ENCODE results near the gene MNS1. TPM values are rescaled to one million over a fixed set of nuclear protein-coding genes. Genes with fewer than 3 reads are reported as not detected.
A peak's percentile ranks its signal among the peaks of the same experiment; 100 is the strongest.

The MNS1 gene, protein sequence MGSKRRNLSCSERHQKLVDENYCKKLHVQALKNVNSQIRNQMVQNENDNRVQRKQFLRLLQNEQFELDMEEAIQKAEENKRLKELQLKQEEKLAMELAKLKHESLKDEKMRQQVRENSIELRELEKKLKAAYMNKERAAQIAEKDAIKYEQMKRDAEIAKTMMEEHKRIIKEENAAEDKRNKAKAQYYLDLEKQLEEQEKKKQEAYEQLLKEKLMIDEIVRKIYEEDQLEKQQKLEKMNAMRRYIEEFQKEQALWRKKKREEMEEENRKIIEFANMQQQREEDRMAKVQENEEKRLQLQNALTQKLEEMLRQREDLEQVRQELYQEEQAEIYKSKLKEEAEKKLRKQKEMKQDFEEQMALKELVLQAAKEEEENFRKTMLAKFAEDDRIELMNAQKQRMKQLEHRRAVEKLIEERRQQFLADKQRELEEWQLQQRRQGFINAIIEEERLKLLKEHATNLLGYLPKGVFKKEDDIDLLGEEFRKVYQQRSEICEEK
- total RNA-seq: 1 to 10 TPM in 1 of 4 donors, under 1 TPM in 2, not detected in 1; 0.84 to 1.0 (median 0.84) TPM

DNA sequence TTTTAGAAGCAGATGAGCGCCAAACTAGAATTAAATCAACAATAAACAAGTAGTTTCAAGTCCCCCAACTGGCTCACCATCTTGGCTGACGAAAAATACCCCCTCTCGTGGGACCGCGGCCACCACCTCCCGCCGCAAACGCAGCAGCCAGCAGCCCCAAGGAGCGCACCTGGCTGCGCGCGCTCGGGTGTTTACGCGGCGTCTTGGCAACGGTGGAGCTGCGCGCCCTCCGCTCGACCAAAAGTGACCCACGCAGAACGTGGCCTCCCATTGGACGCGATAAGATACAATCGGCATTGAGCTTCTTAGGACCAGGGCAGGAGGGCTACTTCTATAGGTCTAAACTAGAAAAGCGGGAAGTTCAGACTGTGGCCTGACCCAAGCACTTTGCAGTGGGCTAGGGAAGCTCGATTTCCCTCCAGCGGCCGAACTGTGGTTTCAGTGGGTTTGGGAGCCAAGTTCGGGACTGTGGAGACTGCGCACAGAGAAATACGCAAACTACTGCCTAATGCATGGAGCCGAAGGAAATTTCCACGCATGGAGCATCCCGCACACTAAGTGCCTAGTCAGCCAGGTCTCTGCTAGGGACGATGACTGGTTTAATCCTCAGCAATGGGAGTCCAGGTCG, at the start of gene MNS1:
TSS of gene MNS1 (minus strand) at position 245 of the 628 bp plus-strand sequence. CDS start at position 80, 165 bp downstream.
- ATAC-seq (ENCODE audit: low FRiP score) (peak; percentile 99), DNase-seq (ENCODE audit: low spot score) (peak; percentile 78)
- TF ChIP-seq, protein P1, sequence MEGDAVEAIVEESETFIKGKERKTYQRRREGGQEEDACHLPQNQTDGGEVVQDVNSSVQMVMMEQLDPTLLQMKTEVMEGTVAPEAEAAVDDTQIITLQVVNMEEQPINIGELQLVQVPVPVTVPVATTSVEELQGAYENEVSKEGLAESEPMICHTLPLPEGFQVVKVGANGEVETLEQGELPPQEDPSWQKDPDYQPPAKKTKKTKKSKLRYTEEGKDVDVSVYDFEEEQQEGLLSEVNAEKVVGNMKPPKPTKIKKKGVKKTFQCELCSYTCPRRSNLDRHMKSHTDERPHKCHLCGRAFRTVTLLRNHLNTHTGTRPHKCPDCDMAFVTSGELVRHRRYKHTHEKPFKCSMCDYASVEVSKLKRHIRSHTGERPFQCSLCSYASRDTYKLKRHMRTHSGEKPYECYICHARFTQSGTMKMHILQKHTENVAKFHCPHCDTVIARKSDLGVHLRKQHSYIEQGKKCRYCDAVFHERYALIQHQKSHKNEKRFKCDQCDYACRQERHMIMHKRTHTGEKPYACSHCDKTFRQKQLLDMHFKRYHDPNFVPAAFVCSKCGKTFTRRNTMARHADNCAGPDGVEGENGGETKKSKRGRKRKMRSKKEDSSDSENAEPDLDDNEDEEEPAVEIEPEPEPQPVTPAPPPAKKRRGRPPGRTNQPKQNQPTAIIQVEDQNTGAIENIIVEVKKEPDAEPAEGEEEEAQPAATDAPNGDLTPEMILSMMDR (IDR thresholded peaks at IDR 0.05): no peak

DNA sequence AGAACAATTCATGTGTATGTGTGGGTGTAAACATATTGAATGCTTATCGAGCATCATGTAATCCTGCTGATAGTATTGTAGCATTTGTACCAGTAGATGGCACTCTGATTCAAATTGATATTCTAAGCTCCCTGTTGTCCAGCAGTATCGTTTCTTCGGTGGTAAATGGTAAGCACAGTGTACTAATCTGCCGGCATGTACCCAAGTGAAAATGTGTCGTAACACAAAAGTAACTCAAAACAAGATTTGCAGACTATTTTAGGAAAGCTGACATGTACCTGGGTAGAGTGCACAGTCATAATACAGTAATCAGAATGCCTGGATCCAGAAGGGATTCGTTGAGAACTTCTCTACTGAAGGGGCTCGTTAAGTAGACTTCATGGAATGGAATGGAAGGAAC, 31.7 kb upstream of the MNS1 start:
- TF ChIP-seq, protein P1 (IDR thresholded peaks at IDR 0.05): no peak
- no peak for DNase-seq (ENCODE audit: low spot score)

DNA sequence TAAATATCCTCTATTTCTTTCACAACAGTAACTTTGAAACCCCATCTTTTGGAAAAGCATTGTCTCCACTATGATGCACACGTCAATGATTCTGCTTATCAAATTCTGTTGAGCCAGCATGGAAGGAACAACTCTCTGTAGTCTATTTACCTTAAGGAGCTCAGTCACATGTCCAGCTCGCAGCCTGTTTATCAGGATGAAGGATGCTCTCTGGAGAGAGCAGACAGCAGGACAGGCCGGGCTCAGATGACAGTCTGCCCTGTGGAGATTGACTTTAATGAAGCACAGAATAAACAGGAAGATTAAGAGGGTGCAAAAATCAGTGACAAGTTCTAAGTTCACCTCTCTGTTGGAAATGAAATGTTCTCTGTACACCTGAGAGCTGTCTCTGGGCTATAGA, 30.6 kb upstream of the MNS1 start:
- ATAC-seq (ENCODE audit: low FRiP score): no peak
- DNase-seq (ENCODE audit: low spot score): no peak
- TF ChIP-seq, protein P1 (IDR thresholded peaks at IDR 0.05): no peak

More for the DNA sequence above, 31.7 kb upstream of the MNS1 start:
- peak; percentile 70 for ATAC-seq (ENCODE audit: low FRiP score)

DNA sequence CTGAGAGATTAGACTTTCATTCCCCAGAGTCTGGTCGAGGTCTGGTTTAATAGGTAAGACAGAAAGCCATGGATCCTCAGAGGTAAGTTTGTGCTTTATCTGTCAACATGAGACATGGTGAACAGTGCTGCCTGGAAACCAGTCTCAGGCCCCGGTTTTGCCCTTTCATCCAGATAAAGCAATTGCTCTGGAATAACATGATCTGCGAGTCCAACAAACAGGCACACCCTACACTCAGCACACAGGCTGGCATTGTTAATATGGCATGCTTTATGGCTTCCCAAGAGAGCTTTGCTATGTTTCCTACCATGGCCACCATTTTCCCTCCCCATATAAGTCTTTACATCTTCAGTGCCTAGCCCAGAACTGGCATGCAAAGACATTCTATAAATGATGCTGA, 30.1 kb upstream of the MNS1 start:
- DNase-seq (ENCODE audit: low spot score) (no peak), ATAC-seq (ENCODE audit: low FRiP score) (no peak)
- TF ChIP-seq, protein P1 (IDR thresholded peaks at IDR 0.05): no peak

DNA sequence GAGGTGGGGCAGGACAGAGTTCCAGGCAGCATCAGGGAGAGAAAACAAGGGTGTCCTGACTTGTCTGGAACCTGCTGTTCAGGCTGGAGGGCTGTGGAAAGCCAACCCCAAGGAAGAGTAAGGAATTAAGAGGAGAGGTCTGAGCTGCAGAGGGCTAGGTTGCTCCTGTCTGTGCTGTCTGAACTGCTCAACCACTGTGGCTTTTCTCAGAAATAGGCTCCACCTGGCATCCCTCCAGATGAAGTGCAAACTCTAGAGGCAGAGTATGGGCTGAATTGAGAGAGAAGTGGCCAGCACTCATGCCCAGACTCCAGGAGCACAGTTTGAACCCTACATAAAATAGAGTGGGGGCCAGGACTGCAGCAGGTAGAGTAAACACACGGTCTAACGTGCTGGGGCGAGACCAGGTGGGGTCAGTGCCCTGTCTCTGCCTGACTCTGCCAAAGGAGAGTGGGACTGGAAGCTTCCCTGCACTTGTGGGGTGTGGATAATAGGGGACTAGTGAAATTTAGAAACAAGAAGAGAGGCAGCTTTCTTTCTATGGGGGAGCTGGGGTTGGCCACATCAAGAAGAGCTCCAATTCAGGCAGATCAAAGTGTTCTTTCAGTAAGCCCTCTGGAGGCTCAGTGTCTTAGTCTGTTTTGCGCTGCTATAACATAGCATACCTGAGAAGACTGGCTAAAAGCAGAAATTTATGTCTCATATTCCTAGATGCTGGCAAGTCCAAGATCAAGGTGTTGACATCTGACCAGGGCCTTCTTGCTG, 28.0 kb upstream of the MNS1 start:
- ATAC-seq (ENCODE audit: low FRiP score) (no peak), DNase-seq (ENCODE audit: low spot score) (no peak)
- TF ChIP-seq, protein P1 (IDR thresholded peaks at IDR 0.05): no peak

DNA sequence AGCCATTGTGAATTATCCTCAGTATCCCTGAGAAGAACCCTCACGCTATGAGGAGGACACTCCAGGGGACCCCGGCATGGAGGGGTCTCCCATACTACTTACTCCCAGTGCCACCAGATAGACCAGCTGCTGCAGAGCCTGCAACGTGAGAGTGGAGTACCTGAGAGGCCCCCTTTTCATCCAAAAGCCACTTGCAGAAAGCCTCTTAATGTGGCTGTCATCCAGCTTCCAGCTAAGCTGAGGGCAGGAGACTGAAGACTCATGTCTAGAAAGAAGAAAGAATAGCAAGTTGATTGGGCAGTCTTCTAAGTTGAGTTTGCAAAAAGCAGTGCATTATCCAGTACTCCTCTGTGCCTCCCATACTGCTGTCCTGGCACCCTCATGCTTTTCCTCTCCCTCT, 27.3 kb upstream of the MNS1 start:
- ATAC-seq (ENCODE audit: low FRiP score): no peak
- TF ChIP-seq, protein P1 (IDR thresholded peaks at IDR 0.05): no peak
- no peak for DNase-seq (ENCODE audit: low spot score)

Measured in omental fat pad (tissue), 4 donors.